Activated T-cell treated with anti-CD3 and anti-CD28 coated beads for 48 hours (primary cell): ENCODE measurements around the gene GLDN.

Source experiments
- DNase-seq: peaks from one replicate; pipeline ENCODE4 v3.0.0-alpha.2; 2020; ENCODE audit warnings: low read depth

The GLDN gene

GRCh38 chr15:51341366-51342226 is at the start of gene GLDN:
GLDN (plus strand) TSS chr15:51341655; CDS start chr15:51341685, 30 bp downstream.
- DNase-seq = no peak

- DNase-seq = no peak
Measured at GRCh38 chr15:51298620-51299019, 42.8 kb upstream of the GLDN start.

GRCh38 chr15:51299187-51300015 is 42.1 kb upstream of the GLDN start:
- no peak for DNase-seq

GRCh38 chr15:51302480-51302879 is 39.0 kb upstream of the GLDN start:
- DNase-seq = no peak

GRCh38 chr15:51303462-51303980 is 37.9 kb upstream of the GLDN start:
- DNase-seq = no peak

GRCh38 chr15:51307325-51307724 is 34.1 kb upstream of the GLDN start:
- no peak for DNase-seq

- no peak for DNase-seq
Measured at GRCh38 chr15:51307811-51308210, 33.6 kb upstream of the GLDN start.

GRCh38 chr15:51310064-51310463 is 31.4 kb upstream of the GLDN start:
- no peak for DNase-seq

- DNase-seq = no peak
Measured at GRCh38 chr15:51311510-51311909, 29.9 kb upstream of the GLDN start.

- DNase-seq = no peak
Measured at GRCh38 chr15:51312166-51313073, 29.0 kb upstream of the GLDN start.

GRCh38 chr15:51313074-51313393 is 28.4 kb upstream of the GLDN start:
- no peak for DNase-seq

- no peak for DNase-seq
Measured at GRCh38 chr15:51313644-51314280, 27.7 kb upstream of the GLDN start.

GRCh38 chr15:51314391-51315337 is 26.8 kb upstream of the GLDN start:
- DNase-seq = no peak

- no peak for DNase-seq
Measured at GRCh38 chr15:51315726-51316125, 25.7 kb upstream of the GLDN start.

GRCh38 chr15:51316636-51317035 is 24.8 kb upstream of the GLDN start:
- DNase-seq = no peak

GRCh38 chr15:51318382-51319150 is 22.9 kb upstream of the GLDN start:
- no peak for DNase-seq

GRCh38 chr15:51319539-51319938 is 21.9 kb upstream of the GLDN start:
- DNase-seq = no peak

GRCh38 chr15:51320843-51321242 is 20.6 kb upstream of the GLDN start:
- DNase-seq = no peak

GRCh38 chr15:51321316-51321715 is 20.1 kb upstream of the GLDN start:
- no peak for DNase-seq
